SK-N-SH treated with all-trans-retinoic acid at 6 μM for 48 hours (cell line): Measurements from ENCODE around the gene DNER.

Experiments used
- ATAC-seq: fragments of 200-7000 bp; cut with Tn5 transposase; 3 replicates; pipeline ENCODE4 v1.9.1; 2020; ENCODE audit warnings: mild to moderate bottlenecking, moderate library complexity
- ARNTL ChIP-seq: fragments of 450-650 bp; formaldehyde crosslinking; IDR thresholded peaks from 2 replicates; pipeline ENCODE4 v1.5.0; 2020; ENCODE audit warnings: low read depth, mild to moderate bottlenecking, moderate library complexity, borderline replicate concordance
- BACH2 ChIP-seq: fragments of 250-450 bp; sonication (Bioruptor Pico); IDR thresholded peaks from 2 replicates; pipeline ENCODE4 v1.9.0; 2021; ENCODE audit warnings: mild to moderate bottlenecking, borderline replicate concordance
- CREB5 ChIP-seq: fragments of 250-450 bp; sonication (Bioruptor Pico); IDR thresholded peaks from 2 replicates; pipeline ENCODE4 v1.5.1; 2020; ENCODE audit warnings: low read depth, mild to moderate bottlenecking, moderate library complexity
- CSDC2 ChIP-seq: fragments of 250-450 bp; sonication (Bioruptor Pico); IDR thresholded peaks from 2 replicates; pipeline ENCODE4 v1.5.0; 2020; ENCODE audit warnings: mild to moderate bottlenecking, moderate library complexity
- CSRNP3 ChIP-seq: fragments of 250-450 bp; sonication (Bioruptor Pico); IDR thresholded peaks from 2 replicates; pipeline ENCODE4 v1.5.1; 2021; ENCODE audit warnings: mild to moderate bottlenecking, moderate library complexity
- ESRRG ChIP-seq: fragments of 250-450 bp; sonication (Bioruptor Pico); IDR thresholded peaks from 2 replicates; pipeline ENCODE4 v1.6.1; 2021; ENCODE audit warnings: mild to moderate bottlenecking
- GLIS3 ChIP-seq: fragments of 250-450 bp; sonication (Bioruptor Pico); IDR thresholded peaks from 2 replicates; pipeline ENCODE4 v1.5.0; 2020; ENCODE audit warnings: mild to moderate bottlenecking, moderate library complexity
- ISL1 ChIP-seq: fragments of 250-450 bp; sonication (Bioruptor Pico); IDR thresholded peaks from 2 replicates; pipeline ENCODE4 v2.1.2; 2022; ENCODE audit warnings: mild to moderate bottlenecking, moderate library complexity
- OSR1 ChIP-seq: fragments of 250-450 bp; sonication (Bioruptor Pico); IDR thresholded peaks from 2 replicates; pipeline ENCODE4 v1.8.0; 2022; ENCODE audit warnings: moderate library complexity, mild to moderate bottlenecking, inconsistent platforms
- PATZ1 ChIP-seq: fragments of 250-450 bp; sonication (Bioruptor Pico); IDR thresholded peaks from 2 replicates; pipeline ENCODE4 v1.8.0; 2020; ENCODE audit warnings: mild to moderate bottlenecking, moderate library complexity, borderline replicate concordance
- POU6F1 ChIP-seq: fragments of 250-450 bp; sonication (Bioruptor Pico); IDR thresholded peaks from 2 replicates; pipeline ENCODE4 v1.8.0; 2021; ENCODE audit warnings: low read depth, mild to moderate bottlenecking, moderate library complexity, borderline replicate concordance
- PPARA ChIP-seq: fragments of 250-450 bp; sonication (Bioruptor Pico); IDR thresholded peaks from 2 replicates; pipeline ENCODE4 v1.5.0; 2020; ENCODE audit warnings: mild to moderate bottlenecking, borderline replicate concordance
- SNAI2 ChIP-seq: fragments of 250-450 bp; sonication (Bioruptor Pico); IDR thresholded peaks from 2 replicates; pipeline ENCODE4 v1.5.0; 2020; ENCODE audit warnings: mild to moderate bottlenecking, moderate library complexity
- TCF4 ChIP-seq: fragments of 250-450 bp; sonication (Bioruptor Pico); IDR thresholded peaks from 2 replicates; pipeline ENCODE4 v1.8.0; 2021; ENCODE audit warnings: mild to moderate bottlenecking, moderate library complexity, borderline replicate concordance
- TSHZ2 ChIP-seq: fragments of 250-450 bp; sonication (Bioruptor Pico); IDR thresholded peaks from 2 replicates; pipeline ENCODE4 v1.5.0; 2020; ENCODE audit warnings: mild to moderate bottlenecking, moderate library complexity
- ZC3H10 ChIP-seq: fragments of 250-450 bp; sonication (Bioruptor Pico); IDR thresholded peaks from 2 replicates; pipeline ENCODE4 v1.5.1; 2021; ENCODE audit warnings: mild to moderate bottlenecking, moderate library complexity
- ZFP3 ChIP-seq: fragments of 250-450 bp; sonication (Bioruptor Pico); IDR thresholded peaks from 2 replicates; pipeline ENCODE4 v1.5.0; 2020; ENCODE audit warnings: mild to moderate bottlenecking, moderate library complexity
- ZFP30 ChIP-seq: fragments of 450-650 bp; formaldehyde crosslinking; IDR thresholded peaks from 2 replicates; pipeline ENCODE4 v1.5.0; 2022; ENCODE audit warnings: mild to moderate bottlenecking, moderate library complexity
- ZNF565 ChIP-seq: fragments of 450-650 bp; formaldehyde crosslinking; conservative IDR thresholded peaks from 2 replicates; pipeline ENCODE4 v1.5.0; 2020; ENCODE audit warnings: low read depth, mild to moderate bottlenecking, moderate library complexity
- ZNF70 ChIP-seq: fragments of 450-650 bp; formaldehyde crosslinking; IDR thresholded peaks from 2 replicates; pipeline ENCODE4 v1.5.0; 2020; ENCODE audit warnings: mild to moderate bottlenecking, moderate library complexity
- ZNF8 ChIP-seq: fragments of 450-650 bp; formaldehyde crosslinking; IDR thresholded peaks from 2 replicates; pipeline ENCODE4 v1.5.0; 2020; ENCODE audit warnings: mild to moderate bottlenecking, moderate library complexity

DNER gene

GRCh38 chr2:229669841-229670240 is 44.5 kb downstream of the DNER start:
- TF ChIP-seq TSHZ2 (CRISPR knock-in tag) (no peak), SNAI2 (CRISPR knock-in tag) (no peak), ARNTL (CRISPR knock-in tag) (no peak), CSDC2 (CRISPR knock-in tag) (no peak), PPARA (CRISPR knock-in tag) (no peak), ZNF565 (no peak), GLIS3 (CRISPR knock-in tag) (no peak), TCF4 (CRISPR knock-in tag) (no peak), CREB5 (CRISPR knock-in tag) (no peak), ZNF8 (CRISPR knock-in tag) (no peak), ZFP3 (CRISPR knock-in tag) (no peak), ESRRG (CRISPR knock-in tag) (no peak), ZC3H10 (CRISPR knock-in tag) (no peak), BACH2 (no peak), OSR1 (CRISPR knock-in tag) (no peak), CSRNP3 (CRISPR knock-in tag) (no peak), POU6F1 (no peak), ZFP30 (no peak)
- TF ChIP-seq, all 23 proteins: peak for 0
- ATAC-seq: no peak

GRCh38 chr2:229666811-229667210 is 47.5 kb downstream of the DNER start:
- no peak for ATAC-seq
- TF ChIP-seq CSDC2 (CRISPR knock-in tag) (no peak), ZNF8 (CRISPR knock-in tag) (no peak), ZC3H10 (CRISPR knock-in tag) (no peak), ZFP3 (CRISPR knock-in tag) (no peak), TCF4 (CRISPR knock-in tag) (no peak), CREB5 (CRISPR knock-in tag) (no peak), GLIS3 (CRISPR knock-in tag) (no peak), TSHZ2 (CRISPR knock-in tag) (no peak), PATZ1 (no peak), ISL1 (CRISPR knock-in tag) (no peak), ZNF565 (no peak), ZFP30 (no peak), ESRRG (CRISPR knock-in tag) (no peak), ZNF70 (CRISPR knock-in tag) (no peak)
